Measurements from ENCODE around the gene ESR1.
"Not testable (repeated sequence)": the region's sequence is repeated elsewhere in the genome, so short reads cannot be mapped to it uniquely, and the experiment has no call there.

ESR1 gene

GRCh38 chr6:151899796-151900195, 92.3 kb downstream of the ESR1 start:
- DNase-seq = not testable (repeated sequence)

- no peak for DNase-seq
These were observed 92.8 kb downstream of the ESR1 start for GRCh38 chr6:151900256-151900655.

- no peak for DNase-seq
These were observed 93.5 kb downstream of the ESR1 start for GRCh38 chr6:151901009-151901411.

GRCh38 chr6:151904631-151905030, 97.1 kb downstream of the ESR1 start:
- DNase-seq = no peak

GRCh38 chr6:151905072-151905471, 97.6 kb downstream of the ESR1 start:
- no peak for DNase-seq

GRCh38 chr6:151905854-151906253, 98.4 kb downstream of the ESR1 start:
- DNase-seq = no peak

- DNase-seq = no peak
These were observed 103.9 kb downstream of the ESR1 start for GRCh38 chr6:151911401-151911800.

GRCh38 chr6:151914484-151914883, 107.0 kb downstream of the ESR1 start:
- no peak for DNase-seq

- DNase-seq = no peak
These were observed 108.6 kb downstream of the ESR1 start for GRCh38 chr6:151916075-151916474.

GRCh38 chr6:151916680-151917164, 109.2 kb downstream of the ESR1 start:
- no peak for DNase-seq

- no peak for DNase-seq
These were observed 110.2 kb downstream of the ESR1 start for GRCh38 chr6:151917531-151918329.

- DNase-seq = no peak
These were observed 132.8 kb downstream of the ESR1 start for GRCh38 chr6:151940307-151940706.

- no peak for DNase-seq
These were observed 140.7 kb downstream of the ESR1 start for GRCh38 chr6:151948002-151948743.

- no peak for DNase-seq
These were observed 150.8 kb downstream of the ESR1 start for GRCh38 chr6:151958332-151958731.

- DNase-seq = no peak
These were observed 151.6 kb downstream of the ESR1 start for GRCh38 chr6:151959086-151959485.

- DNase-seq = no peak
These were observed 154.3 kb downstream of the ESR1 start for GRCh38 chr6:151961809-151962208.

GRCh38 chr6:151962246-151962846, 154.9 kb downstream of the ESR1 start:
- no peak for DNase-seq

GRCh38 chr6:151963001-151963400, 155.5 kb downstream of the ESR1 start:
- DNase-seq = no peak

- DNase-seq = not testable (repeated sequence)
These were observed 156.9 kb downstream of the ESR1 start for GRCh38 chr6:151964412-151964811.

- DNase-seq = no peak
These were observed 166.7 kb downstream of the ESR1 start for GRCh38 chr6:151974061-151974617.

- no peak for DNase-seq
These were observed 168.3 kb downstream of the ESR1 start for GRCh38 chr6:151975795-151976194.

GRCh38 chr6:151988199-151988598, 180.7 kb downstream of the ESR1 start:
- not testable (repeated sequence) for DNase-seq

GRCh38 chr6:151992091-151992490, 184.6 kb downstream of the ESR1 start:
- no peak for DNase-seq

All from SHP77 (cell line).